ENCODE measurements around the gene VPS45.
A peak's percentile ranks its signal among the peaks of the same experiment; 100 is the strongest.
"Not testable (repeated sequence)": the region's sequence is repeated elsewhere in the genome, so short reads cannot be mapped to it uniquely, and the experiment has no call there.

VPS45 gene

GRCh38 chr1:150144606-150145005, 77.0 kb downstream of the VPS45 start:
- Histone ChIP-seq H3K79me1 (ENCODE audit: low read length) (no peaks in the 10 kb centered on the region), H4K5ac (ENCODE audit: low read length) (no peak overlapping the region), H2BK15ac (replicated peaks; ENCODE audit: low read depth) (no peak overlapping the region), H3K27ac (ENCODE audit: low read depth, low read length) (no peak overlapping the region), H3K4me1 (ENCODE audit: control insufficient read depth, low read depth, low read length) (no peaks in the 10 kb centered on the region), H2AK5ac (ENCODE audit: low read length) (no peak overlapping the region), H3K4me3 (ENCODE audit: low read length) (no peak overlapping the region), H3K27me3 (ENCODE audit: insufficient read depth, low read length, poor library complexity) (no peaks in the 10 kb centered on the region), H3K79me2 (ENCODE audit: control insufficient read depth, insufficient read depth, low read length) (no peaks in the 10 kb centered on the region), H3K18ac (ENCODE audit: low read length) (no peak overlapping the region), H2BK120ac (ENCODE audit: low read depth, low read length) (no peak overlapping the region), H2BK5ac (ENCODE audit: low read length) (no peak overlapping the region), H3K4me2 (ENCODE audit: low read length) (no peak overlapping the region), H3K9ac (ENCODE audit: low read length) (no peak overlapping the region), H3K23ac (ENCODE audit: low read length) (no peak overlapping the region), H3K56ac (ENCODE audit: low read length) (no peak overlapping the region), H3K36me3 (ENCODE audit: control insufficient read depth, insufficient read depth, low read length) (no peaks in the 10 kb centered on the region), H3K4ac (ENCODE audit: low read depth, low read length) (no peak overlapping the region), H4K8ac (ENCODE audit: low read depth, low read length) (no peak overlapping the region)
- WGBS (ENCODE audit: extremely low coverage, insufficient coverage, low lambda C conversion rate) = no CpG with 5 or more reads among the region's 5 CpGs
- no peak for DNase-seq

- not testable (repeated sequence) for H3K4me3 ChIP-seq (ENCODE audit: low read length); H3K4me1 ChIP-seq (ENCODE audit: control insufficient read depth, low read depth, low read length); H2BK5ac ChIP-seq (ENCODE audit: low read length); H3K56ac ChIP-seq (ENCODE audit: low read length); H3K4ac ChIP-seq (ENCODE audit: low read depth, low read length); H2BK120ac ChIP-seq (ENCODE audit: low read depth, low read length); H3K4me2 ChIP-seq (ENCODE audit: low read length); H2BK15ac ChIP-seq (replicated peaks; ENCODE audit: low read depth); H3K79me1 ChIP-seq (ENCODE audit: low read length); H2AK5ac ChIP-seq (ENCODE audit: low read length); H3K79me2 ChIP-seq (ENCODE audit: control insufficient read depth, insufficient read depth, low read length); H3K27me3 ChIP-seq (ENCODE audit: insufficient read depth, low read length, poor library complexity); H3K27ac ChIP-seq (ENCODE audit: low read depth, low read length); H3K18ac ChIP-seq (ENCODE audit: low read length); H3K23ac ChIP-seq (ENCODE audit: low read length); H4K5ac ChIP-seq (ENCODE audit: low read length); H3K9ac ChIP-seq (ENCODE audit: low read length); DNase-seq; H4K8ac ChIP-seq (ENCODE audit: low read depth, low read length); H3K36me3 ChIP-seq (ENCODE audit: control insufficient read depth, insufficient read depth, low read length)
- no CpG with 5 or more reads among the region's 5 CpGs for WGBS (ENCODE audit: extremely low coverage, insufficient coverage, low lambda C conversion rate)
Measured at GRCh38 chr1:150146016-150146415, 78.4 kb downstream of the VPS45 start.

GRCh38 chr1:150146849-150147542, 79.4 kb downstream of the VPS45 start:
- no peak overlapping the region for H3K23ac ChIP-seq (ENCODE audit: low read length)
- peaks cover 13% of the 10 kb centered on the region for H3K79me2 ChIP-seq (ENCODE audit: control insufficient read depth, insufficient read depth, low read length)
- H4K8ac ChIP-seq (ENCODE audit: low read depth, low read length) = no peak overlapping the region
- no peak overlapping the region for H3K4me3 ChIP-seq (ENCODE audit: low read length)
- H3K27me3 ChIP-seq (ENCODE audit: insufficient read depth, low read length, poor library complexity) = no peaks in the 10 kb centered on the region
- no peak overlapping the region for H4K5ac ChIP-seq (ENCODE audit: low read length)
- H3K4me2 ChIP-seq (ENCODE audit: low read length) = no peak overlapping the region
- H3K9ac ChIP-seq (ENCODE audit: low read length) = no peak overlapping the region
- no peak overlapping the region for H2BK15ac ChIP-seq (replicated peaks; ENCODE audit: low read depth)
- no CpG with 5 or more reads among the region's 10 CpGs for WGBS (ENCODE audit: extremely low coverage, insufficient coverage, low lambda C conversion rate)
- no peak overlapping the region for H2AK5ac ChIP-seq (ENCODE audit: low read length)
- no peak overlapping the region for H2BK5ac ChIP-seq (ENCODE audit: low read length)
- H3K4ac ChIP-seq (ENCODE audit: low read depth, low read length) = no peak overlapping the region
- H3K56ac ChIP-seq (ENCODE audit: low read length) = no peak overlapping the region
- H3K4me1 ChIP-seq (ENCODE audit: control insufficient read depth, low read depth, low read length) = peaks cover 5% of the 10 kb centered on the region
- H3K79me1 ChIP-seq (ENCODE audit: low read length) = peaks cover 12% of the 10 kb centered on the region
- no peak overlapping the region for H3K18ac ChIP-seq (ENCODE audit: low read length)
- DNase-seq = no peak
- no peaks in the 10 kb centered on the region for H3K36me3 ChIP-seq (ENCODE audit: control insufficient read depth, insufficient read depth, low read length)
- H2BK120ac ChIP-seq (ENCODE audit: low read depth, low read length) = no peak overlapping the region
- no peak overlapping the region for H3K27ac ChIP-seq (ENCODE audit: low read depth, low read length)

- peak overlapping the region; percentile 99 for H3K18ac ChIP-seq (ENCODE audit: low read length)
- peak overlapping the region; percentile 91 for H3K56ac ChIP-seq (ENCODE audit: low read length)
- peak overlapping the region; percentile 94 for H3K9ac ChIP-seq (ENCODE audit: low read length)
- H3K79me2 ChIP-seq (ENCODE audit: control insufficient read depth, insufficient read depth, low read length) = peaks cover 17% of the 10 kb centered on the region
- peaks cover 7% of the 10 kb centered on the region for H3K4me1 ChIP-seq (ENCODE audit: control insufficient read depth, low read depth, low read length)
- H2BK5ac ChIP-seq (ENCODE audit: low read length) = no peak overlapping the region
- no peak overlapping the region for H2BK15ac ChIP-seq (replicated peaks; ENCODE audit: low read depth)
- H2AK5ac ChIP-seq (ENCODE audit: low read length) = no peak overlapping the region
- peak overlapping the region; percentile 90 for H3K4me3 ChIP-seq (ENCODE audit: low read length)
- H3K4ac ChIP-seq (ENCODE audit: low read depth, low read length) = no peak overlapping the region
- no peak overlapping the region for H4K5ac ChIP-seq (ENCODE audit: low read length)
- no peak overlapping the region for H2BK120ac ChIP-seq (ENCODE audit: low read depth, low read length)
- no peaks in the 10 kb centered on the region for H3K27me3 ChIP-seq (ENCODE audit: insufficient read depth, low read length, poor library complexity)
- peak overlapping the region; percentile 66 for H3K4me2 ChIP-seq (ENCODE audit: low read length)
- no peak overlapping the region for H3K27ac ChIP-seq (ENCODE audit: low read depth, low read length)
- no CpG with 5 or more reads among the region's 8 CpGs for whole genome bisulfite sequencing (ENCODE audit: extremely low coverage, insufficient coverage, low lambda C conversion rate)
- no peak overlapping the region for H3K23ac ChIP-seq (ENCODE audit: low read length)
- DNase-seq = no peak
- H3K79me1 ChIP-seq (ENCODE audit: low read length) = peaks cover 19% of the 10 kb centered on the region
- H3K36me3 ChIP-seq (ENCODE audit: control insufficient read depth, insufficient read depth, low read length) = peaks cover under 1% of the 10 kb centered on the region
- no peak overlapping the region for H4K8ac ChIP-seq (ENCODE audit: low read depth, low read length)
Measured at GRCh38 chr1:150148837-150149270, 81.3 kb downstream of the VPS45 start.

- Histone ChIP-seq H3K18ac (ENCODE audit: low read length) (peak within 1 kb of the TSS; percentile 99), H3K4me3 (ENCODE audit: low read length) (peak within 1 kb of the TSS; percentile 90), H3K4ac (ENCODE audit: low read depth, low read length) (peak within 1 kb of the TSS; percentile 98), H3K56ac (ENCODE audit: low read length) (peak within 1 kb of the TSS; percentile 91), H3K27ac (ENCODE audit: low read depth, low read length) (peak within 1 kb of the TSS; percentile 79), H4K8ac (ENCODE audit: low read depth, low read length) (no peak within 1 kb of the TSS), H2BK5ac (ENCODE audit: low read length) (no peak within 1 kb of the TSS), H3K36me3 (ENCODE audit: control insufficient read depth, insufficient read depth, low read length) (peaks cover 1% of the 10 kb centered on the region), H3K9ac (ENCODE audit: low read length) (peak within 1 kb of the TSS; percentile 94), H3K4me2 (ENCODE audit: low read length) (peak within 1 kb of the TSS; percentile 91), H3K27me3 (ENCODE audit: insufficient read depth, low read length, poor library complexity) (no peaks in the 10 kb centered on the region), H3K4me1 (ENCODE audit: control insufficient read depth, low read depth, low read length) (peaks cover 7% of the 10 kb centered on the region), H2BK120ac (ENCODE audit: low read depth, low read length) (peak within 1 kb of the TSS; percentile 96), H3K23ac (ENCODE audit: low read length) (no peak within 1 kb of the TSS), H2BK15ac (replicated peaks; ENCODE audit: low read depth) (peak within 1 kb of the TSS; percentile 38), H3K79me1 (ENCODE audit: low read length) (peaks cover 24% of the 10 kb centered on the region), H3K79me2 (ENCODE audit: control insufficient read depth, insufficient read depth, low read length) (peaks cover 17% of the 10 kb centered on the region), H2AK5ac (ENCODE audit: low read length) (no peak within 1 kb of the TSS), H4K5ac (ENCODE audit: low read length) (no peak within 1 kb of the TSS)
- DNase-seq = peak; percentile 55
- no CpG with 5 or more reads among the region's 89 CpGs for WGBS (ENCODE audit: extremely low coverage, insufficient coverage, low lambda C conversion rate)
Measured at GRCh38 chr1:150149271-150150132, 81.9 kb downstream of the VPS45 start, which contains the start of gene PLEKHO1. Gene PLEKHO1 (plus strand): TSS chr1:150149916. CDS start chr1:150150258, 342 bp downstream.

Measured in mesendoderm (in vitro differentiated cells).